NT2/D1 (cell line): ENCODE data around the gene LRP6.

Experiments used
- YY1 ChIP-seq: IDR thresholded peaks from 2 replicates; pipeline ENCODE4 v1.6.1; 2011; ENCODE audit not compliant: insufficient read length, insufficient read depth
- ZNF274 ChIP-seq: IDR thresholded peaks from 2 replicates; pipeline ENCODE4 v1.6.1; 2011; ENCODE audit warnings: mild to moderate bottlenecking, low read depth, low read length

GRCh38 chr12:12281134-12281533 lies 14.3 kb upstream of the LRP6 start:
- TF ChIP-seq YY1: no peak
- TF ChIP-seq ZNF274: no peak
